Mesendoderm (in vitro differentiated cells): ENCODE results near the gene BANK1.

ENCODE experiments used
- DNase-seq: peaks from one replicate; pipeline ENCODE4 v3.0.0; 2013
- H2AK5ac ChIP-seq: 2 replicates; pipeline ENCODE4 v1.6.1; 2013; ENCODE audit warnings: low read length, inconsistent platforms
- H2BK120ac ChIP-seq: 2 replicates; pipeline ENCODE4 v1.6.1; 2013; ENCODE audit warnings: low read depth, mild to moderate bottlenecking, low read length, moderate library complexity, mixed read lengths
- H2BK15ac ChIP-seq: replicated peaks from 2 replicates; pipeline ENCODE4 v1.6.1; 2013; ENCODE audit warnings: low read depth, mild to moderate bottlenecking, moderate library complexity
- H2BK5ac ChIP-seq: 2 replicates; pipeline ENCODE4 v1.6.1; 2013; ENCODE audit warnings: low read length, inconsistent platforms
- H3K18ac ChIP-seq: 2 replicates; pipeline ENCODE4 v1.6.1; 2013; ENCODE audit warnings: mild to moderate bottlenecking, low read length, mixed read lengths
- H3K23ac ChIP-seq: one replicate; pipeline ENCODE4 v1.6.1; 2013; ENCODE audit warnings: low read length
- H3K27ac ChIP-seq: 2 replicates; pipeline ENCODE4 v1.5.1; 2013; ENCODE audit warnings: low read depth, mild to moderate bottlenecking, inconsistent platforms, low read length, moderate library complexity
- H3K27me3 ChIP-seq: 2 replicates; pipeline ENCODE4 v1.6.1; 2013; ENCODE audit warnings: low read length, control low read depth, mild to moderate bottlenecking, inconsistent platforms; ENCODE audit not compliant: insufficient read depth, poor library complexity
- H3K36me3 ChIP-seq: 2 replicates; pipeline ENCODE4 v1.6.1; 2013; ENCODE audit warnings: low read length, inconsistent platforms; ENCODE audit not compliant: control insufficient read depth, insufficient read depth
- H3K4ac ChIP-seq: one replicate; pipeline ENCODE4 v1.6.1; 2013; ENCODE audit warnings: low read depth, mild to moderate bottlenecking, low read length, moderate library complexity
- H3K4me1 ChIP-seq: 2 replicates; pipeline ENCODE4 v1.6.1; 2013; ENCODE audit warnings: low read depth, low read length, inconsistent platforms; ENCODE audit not compliant: control insufficient read depth
- H3K4me2 ChIP-seq: 2 replicates; pipeline ENCODE4 v1.6.1; 2013; ENCODE audit warnings: low read length
- H3K4me3 ChIP-seq: 2 replicates; pipeline ENCODE4 v1.5.1; 2013; ENCODE audit warnings: mild to moderate bottlenecking, low read length
- H3K56ac ChIP-seq: one replicate; pipeline ENCODE4 v1.6.1; 2013; ENCODE audit warnings: low read length
- H3K79me1 ChIP-seq: 2 replicates; pipeline ENCODE4 v1.6.1; 2013; ENCODE audit warnings: low read length, inconsistent platforms
- H3K79me2 ChIP-seq: 2 replicates; pipeline ENCODE4 v1.6.1; 2013; ENCODE audit warnings: mild to moderate bottlenecking, low read length; ENCODE audit not compliant: control insufficient read depth, insufficient read depth
- H3K9ac ChIP-seq: 2 replicates; pipeline ENCODE4 v1.6.1; 2013; ENCODE audit warnings: low read length, inconsistent platforms
- H4K5ac ChIP-seq: one replicate; pipeline ENCODE4 v1.6.1; 2013; ENCODE audit warnings: low read length
- H4K8ac ChIP-seq: one replicate; pipeline ENCODE4 v1.6.1; 2013; ENCODE audit warnings: low read depth, mild to moderate bottlenecking, control low read depth, low read length, moderate library complexity
- WGBS: extraction: QIAGEN DNeasy Blood & Tissue Kit; methylation state at CpG from one replicate; pipeline ENCODE4 v1.1.7; 2013; ENCODE audit warnings: low lambda C conversion rate, missing lambda C conversion rate; ENCODE audit not compliant: insufficient coverage; ENCODE audit errors: extremely low coverage; 5-methylcytosine and 5-hydroxymethylcytosine counted together

Gene BANK1

DNA sequence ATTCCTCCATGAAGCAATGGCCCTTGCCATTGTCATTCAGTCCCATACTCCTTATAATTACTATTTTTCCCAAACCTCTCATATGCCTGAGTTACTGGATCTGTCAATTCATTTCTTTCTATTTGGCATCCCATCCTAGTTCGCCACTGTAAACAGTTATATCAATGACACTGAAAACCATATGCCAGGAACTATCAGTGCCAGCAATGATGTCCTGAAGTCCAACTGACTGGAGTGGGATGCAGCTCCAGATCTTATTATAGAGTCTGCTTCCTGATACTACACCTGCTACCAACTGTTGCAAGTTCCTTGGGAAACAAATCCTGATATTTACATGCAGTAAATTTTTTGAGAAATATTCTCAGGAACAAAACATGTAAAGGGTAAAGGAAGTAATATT is 27.0 kb upstream of the BANK1 start:
- Histone ChIP-seq H3K23ac (no peak overlapping the region), H3K36me3 (no peaks in the 10 kb centered on the region), H3K4me1 (no peaks in the 10 kb centered on the region), H2BK15ac (no peak overlapping the region), H3K4me2 (no peak overlapping the region), H4K5ac (no peak overlapping the region), H4K8ac (no peak overlapping the region), H3K79me1 (no peaks in the 10 kb centered on the region), H3K56ac (no peak overlapping the region), H2BK120ac (no peak overlapping the region), H2BK5ac (no peak overlapping the region), H3K27ac (no peak overlapping the region), H3K9ac (no peak overlapping the region), H2AK5ac (no peak overlapping the region), H3K27me3 (no peaks in the 10 kb centered on the region), H3K4me3 (no peak overlapping the region), H3K18ac (no peak overlapping the region), H3K79me2 (no peaks in the 10 kb centered on the region), H3K4ac (no peak overlapping the region)
- no peak for DNase-seq
- WGBS = no CpG with 5 or more reads among the region's 1 CpG

DNA sequence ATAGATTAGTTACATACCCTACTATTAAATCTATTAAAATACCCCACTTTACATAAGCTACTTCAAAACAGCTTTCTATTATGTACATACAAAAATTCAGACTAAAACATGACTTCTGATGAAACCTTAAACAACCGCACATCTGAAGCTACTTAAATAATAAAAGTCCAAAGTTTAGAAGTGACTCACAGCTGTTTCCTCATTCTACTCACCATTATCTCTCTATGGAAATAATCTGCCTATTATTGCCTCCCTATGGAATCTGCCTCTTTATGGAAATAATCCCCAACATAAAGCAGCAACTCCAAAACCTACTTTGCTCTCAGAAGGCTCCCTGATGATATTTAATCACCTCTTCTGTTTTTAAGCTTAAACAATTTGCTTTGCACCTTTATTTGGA is 15.7 kb upstream of the BANK1 start:
- Histone ChIP-seq H2AK5ac (no peak overlapping the region), H3K4me3 (no peak overlapping the region), H3K4me2 (no peak overlapping the region), H3K23ac (no peak overlapping the region), H2BK5ac (no peak overlapping the region), H3K79me2 (no peaks in the 10 kb centered on the region), H3K18ac (no peak overlapping the region), H3K9ac (no peak overlapping the region), H3K4me1 (peaks cover 5% of the 10 kb centered on the region), H3K4ac (no peak overlapping the region), H3K27me3 (no peaks in the 10 kb centered on the region), H4K8ac (no peak overlapping the region), H3K79me1 (no peaks in the 10 kb centered on the region), H4K5ac (no peak overlapping the region), H3K56ac (no peak overlapping the region), H3K27ac (no peak overlapping the region), H2BK15ac (no peak overlapping the region), H3K36me3 (no peaks in the 10 kb centered on the region), H2BK120ac (no peak overlapping the region)
- no CpG with 5 or more reads among the region's 1 CpG for WGBS
- no peak for DNase-seq

DNA sequence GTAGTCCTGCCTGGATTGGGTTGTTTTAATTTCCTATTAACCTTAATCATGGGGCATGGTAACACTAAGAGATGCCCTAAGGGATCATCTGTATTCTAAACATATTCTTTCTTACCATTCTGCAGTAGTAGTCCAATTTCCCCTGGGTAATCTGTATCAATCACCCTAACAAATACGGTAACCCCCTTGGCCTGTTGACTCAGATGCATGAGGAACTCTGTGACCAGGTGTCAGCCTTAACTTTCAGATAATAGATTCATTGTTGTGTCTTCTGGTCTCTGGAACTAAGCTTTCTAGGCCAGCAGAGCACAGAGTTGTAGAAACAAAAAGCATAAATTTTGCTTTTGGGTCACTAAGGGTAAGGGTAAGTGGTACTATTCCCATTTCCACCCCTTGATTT is 13.1 kb upstream of the BANK1 start:
- Histone ChIP-seq H3K4ac (no peak overlapping the region), H3K56ac (no peak overlapping the region), H3K4me2 (no peak overlapping the region), H3K36me3 (no peaks in the 10 kb centered on the region), H3K9ac (no peak overlapping the region), H2AK5ac (no peak overlapping the region), H3K4me3 (no peak overlapping the region), H3K79me2 (no peaks in the 10 kb centered on the region), H3K27me3 (no peaks in the 10 kb centered on the region), H2BK5ac (no peak overlapping the region), H4K5ac (no peak overlapping the region), H2BK120ac (no peak overlapping the region), H3K79me1 (no peaks in the 10 kb centered on the region), H3K23ac (no peak overlapping the region), H3K27ac (no peak overlapping the region), H4K8ac (no peak overlapping the region), H2BK15ac (no peak overlapping the region), H3K4me1 (peaks cover 5% of the 10 kb centered on the region), H3K18ac (no peak overlapping the region)
- no CpG with 5 or more reads among the region's 1 CpG for WGBS
- no peak for DNase-seq

DNA sequence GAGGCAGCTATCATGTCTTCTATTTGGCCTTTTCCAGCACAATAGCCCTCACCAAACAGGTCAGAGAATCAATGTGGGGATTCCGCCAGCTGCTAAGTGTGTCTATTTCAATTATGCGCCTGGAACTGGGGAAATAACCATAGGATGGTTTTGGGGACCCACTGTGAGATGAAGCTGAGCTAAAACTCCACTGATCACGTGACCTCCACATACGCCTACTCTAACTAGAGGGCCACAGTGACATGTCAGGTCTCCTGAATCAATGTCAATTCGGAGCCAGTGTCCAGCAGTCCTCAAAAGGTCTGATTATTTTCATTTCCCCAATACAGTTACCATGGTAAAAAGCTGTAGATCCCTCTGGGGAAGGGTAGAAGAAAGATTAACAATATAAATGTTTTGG is 10.2 kb upstream of the BANK1 start:
- H4K8ac ChIP-seq = no peak overlapping the region
- H3K4me1 ChIP-seq = peaks cover 5% of the 10 kb centered on the region
- no peak overlapping the region for H3K27ac ChIP-seq
- no peak overlapping the region for H3K9ac ChIP-seq
- no peak for DNase-seq
- no peak overlapping the region for H2BK5ac ChIP-seq
- no peak overlapping the region for H2BK120ac ChIP-seq
- no peaks in the 10 kb centered on the region for H3K27me3 ChIP-seq
- H3K36me3 ChIP-seq = no peaks in the 10 kb centered on the region
- no peaks in the 10 kb centered on the region for H3K79me2 ChIP-seq
- H3K4me2 ChIP-seq = no peak overlapping the region
- WGBS = no CpG with 5 or more reads among the region's 5 CpGs
- H3K79me1 ChIP-seq = no peaks in the 10 kb centered on the region
- H4K5ac ChIP-seq = no peak overlapping the region
- no peak overlapping the region for H3K4me3 ChIP-seq
- H3K4ac ChIP-seq = no peak overlapping the region
- H2AK5ac ChIP-seq = no peak overlapping the region
- no peak overlapping the region for H2BK15ac ChIP-seq
- no peak overlapping the region for H3K23ac ChIP-seq
- H3K18ac ChIP-seq = no peak overlapping the region
- H3K56ac ChIP-seq = no peak overlapping the region

DNA sequence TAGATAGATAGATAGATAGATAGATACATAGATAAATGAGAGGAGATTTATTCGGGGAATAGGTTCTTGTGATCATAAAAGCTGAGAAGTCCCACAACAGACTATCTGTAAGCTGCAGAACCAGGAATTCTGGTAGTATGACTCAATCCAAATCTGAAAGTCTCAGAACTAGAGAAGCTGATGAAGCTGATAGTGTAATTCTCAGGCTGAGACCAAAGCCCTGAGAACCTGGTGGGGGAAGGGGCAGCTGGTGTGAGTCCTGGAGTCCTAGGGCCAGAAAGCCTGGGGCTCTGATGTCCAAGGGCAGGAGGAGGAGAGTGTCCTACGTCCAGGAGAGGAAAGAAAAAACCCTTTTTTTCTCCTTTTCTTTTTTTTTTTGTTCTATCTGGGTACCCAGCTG is 8.0 kb upstream of the BANK1 start:
- Histone ChIP-seq H3K18ac (no peak overlapping the region), H3K4me3 (no peak overlapping the region), H2BK120ac (no peak overlapping the region), H3K4me2 (no peak overlapping the region), H2BK5ac (no peak overlapping the region), H2AK5ac (no peak overlapping the region), H3K56ac (no peak overlapping the region), H3K4me1 (peaks cover 4% of the 10 kb centered on the region), H3K79me1 (no peaks in the 10 kb centered on the region), H2BK15ac (no peak overlapping the region), H3K36me3 (no peaks in the 10 kb centered on the region), H3K9ac (no peak overlapping the region), H3K4ac (no peak overlapping the region), H4K5ac (no peak overlapping the region), H3K23ac (no peak overlapping the region), H3K27me3 (no peaks in the 10 kb centered on the region), H3K79me2 (no peaks in the 10 kb centered on the region), H3K27ac (no peak overlapping the region), H4K8ac (no peak overlapping the region)
- no peak for DNase-seq
- WGBS = 100% methylated on average over 1 of the region's 2 CpGs

DNA sequence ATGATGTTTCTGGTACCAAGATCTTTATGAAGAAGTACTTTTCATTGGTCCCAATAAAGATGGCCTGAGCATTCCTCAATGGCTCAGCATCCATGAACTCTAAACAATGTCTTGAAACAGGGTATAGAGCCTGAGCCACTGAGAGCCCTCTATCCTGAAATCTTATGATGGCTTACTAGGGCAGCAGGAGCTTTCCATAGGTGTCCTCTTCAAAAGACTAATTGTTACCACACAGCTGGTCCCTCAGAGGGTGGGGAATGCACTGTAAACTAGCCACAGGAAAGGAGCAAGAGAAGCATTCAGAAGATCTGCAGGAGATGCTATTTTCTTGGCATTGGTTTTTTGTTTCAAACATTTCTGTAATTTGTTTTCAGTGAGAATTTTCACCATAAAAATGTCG is 5.6 kb upstream of the BANK1 start:
- Histone ChIP-seq H3K79me1 (no peaks in the 10 kb centered on the region), H2BK120ac (no peak overlapping the region), H4K5ac (no peak overlapping the region), H2BK15ac (peak overlapping the region; percentile 85), H3K4ac (no peak overlapping the region), H2BK5ac (no peak overlapping the region), H3K23ac (no peak overlapping the region), H3K18ac (no peak overlapping the region), H2AK5ac (no peak overlapping the region), H4K8ac (no peak overlapping the region), H3K4me3 (no peak overlapping the region), H3K4me2 (no peak overlapping the region), H3K4me1 (no peaks in the 10 kb centered on the region), H3K79me2 (no peaks in the 10 kb centered on the region), H3K27ac (no peak overlapping the region), H3K36me3 (no peaks in the 10 kb centered on the region), H3K9ac (no peak overlapping the region), H3K27me3 (no peaks in the 10 kb centered on the region), H3K56ac (no peak overlapping the region)
- DNase-seq = no peak
- no CpG with 5 or more reads among the region's 1 CpG for WGBS
